MM.1S (cell line): ENCODE results near the gene NIN.

ENCODE experiments used
- EZH2 ChIP-seq: fragments of 300-600 bp; sonication (generic); optimal IDR thresholded peaks from 2 replicates; pipeline ENCODE3; 2017; ENCODE audit warnings: low read depth, mild to moderate bottlenecking, antibody characterized with exemption, low read length, mixed read lengths
- EZH2phosphoT487 ChIP-seq: fragments of 300-600 bp; sonication (generic); IDR thresholded peaks from 2 replicates; pipeline ENCODE4 v1.6.1; 2018; ENCODE audit warnings: antibody characterized with exemption, low read length
- TF ChIP-seq, protein P1 (sequence below): fragments of 300-600 bp; sonication (generic); IDR thresholded peaks from 2 replicates; pipeline ENCODE4 v1.5.1; 2016; ENCODE audit warnings: antibody characterized with exemption, low read length, mixed read lengths

GRCh38 chr14:50875359-50876070 is 44.6 kb upstream of the NIN start:
- TF ChIP-seq EZH2 (no peak), EZH2phosphoT487 (no peak)
- TF ChIP-seq, protein P1, sequence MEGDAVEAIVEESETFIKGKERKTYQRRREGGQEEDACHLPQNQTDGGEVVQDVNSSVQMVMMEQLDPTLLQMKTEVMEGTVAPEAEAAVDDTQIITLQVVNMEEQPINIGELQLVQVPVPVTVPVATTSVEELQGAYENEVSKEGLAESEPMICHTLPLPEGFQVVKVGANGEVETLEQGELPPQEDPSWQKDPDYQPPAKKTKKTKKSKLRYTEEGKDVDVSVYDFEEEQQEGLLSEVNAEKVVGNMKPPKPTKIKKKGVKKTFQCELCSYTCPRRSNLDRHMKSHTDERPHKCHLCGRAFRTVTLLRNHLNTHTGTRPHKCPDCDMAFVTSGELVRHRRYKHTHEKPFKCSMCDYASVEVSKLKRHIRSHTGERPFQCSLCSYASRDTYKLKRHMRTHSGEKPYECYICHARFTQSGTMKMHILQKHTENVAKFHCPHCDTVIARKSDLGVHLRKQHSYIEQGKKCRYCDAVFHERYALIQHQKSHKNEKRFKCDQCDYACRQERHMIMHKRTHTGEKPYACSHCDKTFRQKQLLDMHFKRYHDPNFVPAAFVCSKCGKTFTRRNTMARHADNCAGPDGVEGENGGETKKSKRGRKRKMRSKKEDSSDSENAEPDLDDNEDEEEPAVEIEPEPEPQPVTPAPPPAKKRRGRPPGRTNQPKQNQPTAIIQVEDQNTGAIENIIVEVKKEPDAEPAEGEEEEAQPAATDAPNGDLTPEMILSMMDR, result no peak
